Measurements from ENCODE around the gene PHACTR3.

The PHACTR3 gene

DNA sequence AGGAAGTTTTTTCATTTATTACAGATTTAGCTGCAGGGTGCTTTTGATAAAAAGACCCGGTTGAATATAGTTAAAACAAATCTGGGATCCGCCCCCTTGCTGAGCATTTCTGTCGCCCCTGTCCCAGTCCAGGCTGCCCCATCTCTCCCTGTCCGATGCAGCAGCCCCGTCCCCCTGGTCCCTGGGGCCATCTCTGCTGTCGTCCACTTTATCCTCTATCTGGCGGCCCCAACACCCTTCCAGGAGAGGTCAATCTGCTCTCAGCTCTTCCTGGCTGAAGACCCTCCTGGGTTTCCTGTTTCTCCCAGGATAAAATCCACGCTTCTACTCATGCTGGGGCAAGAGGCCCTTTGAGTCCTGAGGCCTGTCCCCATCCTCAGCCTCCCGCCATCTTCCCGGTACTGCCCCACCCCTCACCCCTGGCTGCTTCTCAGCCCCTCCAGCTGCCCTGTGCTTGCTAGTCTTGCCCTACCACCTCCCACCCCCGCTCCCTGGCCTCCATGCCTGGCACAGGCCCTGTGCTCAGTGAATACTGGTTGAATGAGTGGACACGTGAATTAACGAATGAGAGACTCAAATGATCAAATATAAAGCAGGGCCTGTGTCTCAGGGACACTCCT lies 16.0 kb upstream of the PHACTR3 start:
- no peak for DNase-seq (ENCODE audit: low spot score)

DNA sequence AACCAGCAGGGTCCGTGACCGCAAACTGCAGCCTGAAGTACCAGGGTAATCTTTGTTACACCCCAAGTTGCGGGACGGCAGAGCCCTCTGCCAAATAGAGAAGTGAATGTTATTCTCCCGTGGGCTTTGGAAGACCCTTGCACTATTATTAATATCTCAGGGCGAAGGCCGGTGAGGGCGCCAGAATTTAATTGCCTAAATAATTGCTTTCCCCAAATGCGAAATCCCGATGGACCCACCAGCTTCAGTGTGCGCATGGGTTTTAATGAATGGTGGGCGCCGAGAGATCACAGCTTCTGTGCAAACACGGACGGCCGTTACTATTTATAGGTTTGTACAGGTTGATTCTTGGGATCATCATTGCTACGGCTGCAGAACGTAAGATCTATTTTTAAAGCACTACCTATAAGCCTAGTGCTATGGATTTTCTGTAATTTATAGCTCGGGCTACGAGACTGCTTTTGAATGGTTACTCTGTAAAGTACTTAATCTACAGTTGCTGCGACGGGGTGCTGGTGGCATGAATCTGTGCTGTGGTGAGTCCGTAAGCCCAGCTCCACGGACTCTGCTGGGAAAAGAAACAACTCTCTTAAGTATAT lies 15.2 kb upstream of the PHACTR3 start:
- DNase-seq (ENCODE audit: low spot score) = no peak

DNA sequence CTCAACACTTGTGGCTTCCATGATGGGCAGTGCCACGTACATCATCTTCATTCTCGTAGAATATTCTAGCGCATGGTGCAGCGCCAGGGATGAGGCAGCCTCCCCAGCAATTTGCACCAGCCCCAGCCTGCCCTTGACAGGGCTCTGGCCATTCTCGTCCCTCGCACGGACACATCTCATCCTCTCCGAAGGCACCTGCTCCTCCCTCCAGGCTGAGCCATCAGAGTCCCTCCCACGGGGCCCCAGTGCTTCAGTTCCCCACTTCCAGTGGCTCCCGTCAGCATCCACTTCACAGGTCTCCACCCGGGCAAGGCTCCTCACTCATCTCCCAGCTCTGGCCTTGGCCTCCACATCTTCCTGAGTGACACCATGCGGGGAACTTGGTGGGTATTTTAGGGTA lies 13.3 kb upstream of the PHACTR3 start:
- no peak for DNase-seq (ENCODE audit: low spot score)

DNA sequence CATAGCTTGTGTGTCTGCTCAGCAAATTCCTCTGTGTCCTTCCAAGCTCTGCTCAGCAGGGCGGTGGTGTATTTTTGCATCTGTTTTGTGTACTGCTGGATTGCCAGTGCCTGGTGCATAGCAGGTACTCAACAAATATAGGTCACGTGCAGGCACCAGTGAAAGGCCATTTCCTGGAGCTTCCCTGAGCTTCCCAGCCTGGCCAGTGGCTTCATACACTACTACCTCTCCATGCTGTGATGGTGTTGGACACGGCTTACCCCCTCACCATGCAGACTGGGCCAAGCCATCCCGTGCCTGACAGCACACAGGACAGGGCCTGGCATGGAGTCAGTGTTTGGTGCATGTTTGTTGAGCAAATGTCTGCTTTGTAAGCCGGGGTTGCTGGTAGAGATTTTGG lies 7.7 kb upstream of the PHACTR3 start:
- no peak for DNase-seq (ENCODE audit: low spot score)

DNA sequence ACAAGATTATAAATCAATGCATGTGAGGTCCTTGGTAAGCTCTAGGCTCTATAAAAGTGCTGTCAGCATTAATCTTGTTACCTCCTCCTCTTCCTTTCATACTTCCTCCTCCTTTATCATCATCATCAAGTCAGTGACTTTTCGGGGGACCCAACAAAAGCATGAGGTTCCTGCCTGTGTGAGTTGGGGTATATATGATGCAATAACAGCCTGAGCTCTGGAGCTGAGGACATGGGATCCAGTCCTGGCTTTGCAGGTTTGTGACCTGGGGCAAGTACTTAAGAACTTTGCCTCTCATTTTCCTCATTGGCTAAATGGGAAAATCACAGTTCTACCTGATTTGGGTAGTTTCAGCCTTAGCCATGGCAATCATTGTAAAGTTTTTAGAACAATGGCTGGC lies 7.1 kb upstream of the PHACTR3 start:
- no peak for DNase-seq (ENCODE audit: low spot score)

DNA sequence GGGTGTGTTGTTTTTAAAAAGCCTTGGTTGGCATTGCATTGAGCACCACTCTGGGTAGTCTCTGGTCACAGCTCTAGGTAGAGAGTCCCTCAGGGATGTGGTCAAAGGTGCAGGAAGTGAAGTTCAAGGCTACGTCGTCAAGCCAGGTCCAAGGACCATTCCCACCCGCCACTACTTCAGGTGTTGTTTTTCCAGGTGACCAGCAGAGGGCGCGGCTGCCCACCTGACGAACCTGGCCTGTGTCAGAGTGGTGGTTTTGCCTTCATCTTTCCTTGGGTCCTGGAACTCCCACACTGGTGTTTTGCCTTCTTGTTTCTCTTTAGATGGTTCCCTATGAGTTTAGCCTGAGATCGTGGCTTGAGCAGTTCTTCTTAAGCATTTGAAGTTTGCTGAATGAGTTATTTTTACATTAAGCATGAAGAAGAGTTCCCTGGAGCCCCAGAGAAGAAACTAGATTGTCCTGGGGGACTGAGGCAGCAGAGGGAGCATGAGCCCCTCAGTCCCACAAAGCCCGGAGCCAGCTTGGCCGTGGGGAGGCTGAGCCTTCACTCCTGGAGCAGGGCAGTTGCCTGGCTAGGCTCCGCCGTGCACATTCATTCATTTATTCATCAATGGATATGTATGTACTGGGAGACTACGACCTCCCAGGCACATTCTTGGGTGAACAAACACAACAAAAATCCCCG lies 5.6 kb upstream of the PHACTR3 start:
- DNase-seq (ENCODE audit: low spot score) = peak; percentile 78

DNA sequence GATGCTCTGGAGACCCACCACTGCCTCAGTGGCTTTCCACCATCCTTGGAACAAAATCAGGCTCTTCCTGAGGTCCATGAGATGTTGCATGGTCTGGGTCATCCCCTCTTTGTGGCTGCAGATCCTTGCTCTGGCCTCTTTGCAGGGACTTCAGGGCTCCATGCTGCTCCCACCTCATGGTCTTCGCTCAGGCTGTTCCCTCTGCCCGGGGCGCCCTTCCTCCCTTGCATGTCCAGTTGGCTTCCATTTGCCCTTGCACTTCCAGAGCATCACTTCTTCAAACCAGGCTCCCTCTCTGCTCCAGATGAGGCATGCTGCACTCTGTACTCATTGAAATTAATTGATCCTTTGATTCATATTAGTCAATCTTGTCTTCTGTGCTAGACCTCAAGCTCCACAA lies 4.4 kb upstream of the PHACTR3 start:
- no peak for DNase-seq (ENCODE audit: low spot score)

DNA sequence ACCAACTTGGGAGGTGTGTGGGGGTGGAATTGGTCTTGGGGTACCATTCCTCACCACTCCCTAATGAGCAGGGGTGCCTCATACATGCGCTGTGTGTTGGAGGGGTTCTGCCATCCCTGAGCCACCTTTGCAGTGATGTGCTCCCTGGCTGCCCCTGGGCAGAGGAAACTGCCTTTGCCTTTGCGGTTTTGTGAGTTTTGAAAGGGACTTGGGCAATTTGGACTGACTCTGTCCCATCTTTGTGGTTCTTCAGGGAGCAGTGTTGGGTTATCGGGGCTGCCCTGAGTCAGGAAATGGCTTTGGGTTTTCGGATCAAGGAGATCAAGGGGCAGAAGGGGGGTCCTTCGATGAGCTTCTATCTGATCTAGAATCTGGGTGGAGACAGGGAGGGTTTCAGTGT lies 3.9 kb upstream of the PHACTR3 start:
- DNase-seq (ENCODE audit: low spot score) = no peak

DNA sequence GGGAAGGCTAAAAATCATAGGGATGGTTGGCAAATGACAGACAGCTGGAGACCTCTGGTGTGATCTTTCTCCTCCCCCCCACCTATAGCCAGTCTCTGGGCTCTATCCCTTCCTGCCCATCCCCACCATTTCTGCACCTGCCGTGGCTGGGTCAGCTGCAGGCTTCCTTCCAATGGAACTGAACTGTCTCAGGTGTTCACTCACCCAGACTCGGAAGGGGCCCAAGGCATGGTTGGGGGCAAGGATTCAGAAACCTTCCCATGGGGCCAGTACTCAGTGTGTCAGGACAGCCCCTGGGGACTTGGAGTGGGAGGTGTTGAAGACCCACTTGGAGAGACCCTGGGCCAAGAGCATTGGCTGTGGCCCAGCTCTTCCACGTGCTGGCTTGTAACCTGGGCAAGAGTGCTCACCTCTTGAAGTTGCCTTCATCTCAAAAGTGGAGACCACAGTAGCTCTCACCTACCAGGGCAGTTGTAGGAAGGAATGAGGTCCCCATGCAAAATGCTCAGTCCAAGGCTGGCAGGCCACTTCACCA lies 1.7 kb upstream of the PHACTR3 start:
- DNase-seq (ENCODE audit: low spot score) = no peak

DNA sequence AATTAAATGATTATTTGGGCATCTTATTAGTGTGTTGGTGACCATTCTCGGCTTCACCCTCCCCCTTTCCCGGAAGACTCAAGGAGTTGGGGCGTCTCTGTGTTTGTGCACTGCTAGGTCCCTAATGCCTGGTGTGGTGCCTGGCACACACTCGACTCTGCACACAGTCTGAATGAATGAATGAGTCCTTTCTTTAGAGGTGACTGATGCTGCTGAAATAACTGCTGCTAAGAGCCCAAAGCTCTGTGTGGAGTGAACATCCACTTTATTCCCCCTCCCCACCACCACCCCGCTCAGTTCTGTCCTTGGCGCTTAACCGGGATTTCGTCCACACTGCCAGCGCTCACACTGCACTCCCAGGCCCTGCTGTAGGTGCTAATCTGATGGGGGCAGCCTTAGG lies 1.2 kb upstream of the PHACTR3 start:
- DNase-seq (ENCODE audit: low spot score) = no peak

DNA sequence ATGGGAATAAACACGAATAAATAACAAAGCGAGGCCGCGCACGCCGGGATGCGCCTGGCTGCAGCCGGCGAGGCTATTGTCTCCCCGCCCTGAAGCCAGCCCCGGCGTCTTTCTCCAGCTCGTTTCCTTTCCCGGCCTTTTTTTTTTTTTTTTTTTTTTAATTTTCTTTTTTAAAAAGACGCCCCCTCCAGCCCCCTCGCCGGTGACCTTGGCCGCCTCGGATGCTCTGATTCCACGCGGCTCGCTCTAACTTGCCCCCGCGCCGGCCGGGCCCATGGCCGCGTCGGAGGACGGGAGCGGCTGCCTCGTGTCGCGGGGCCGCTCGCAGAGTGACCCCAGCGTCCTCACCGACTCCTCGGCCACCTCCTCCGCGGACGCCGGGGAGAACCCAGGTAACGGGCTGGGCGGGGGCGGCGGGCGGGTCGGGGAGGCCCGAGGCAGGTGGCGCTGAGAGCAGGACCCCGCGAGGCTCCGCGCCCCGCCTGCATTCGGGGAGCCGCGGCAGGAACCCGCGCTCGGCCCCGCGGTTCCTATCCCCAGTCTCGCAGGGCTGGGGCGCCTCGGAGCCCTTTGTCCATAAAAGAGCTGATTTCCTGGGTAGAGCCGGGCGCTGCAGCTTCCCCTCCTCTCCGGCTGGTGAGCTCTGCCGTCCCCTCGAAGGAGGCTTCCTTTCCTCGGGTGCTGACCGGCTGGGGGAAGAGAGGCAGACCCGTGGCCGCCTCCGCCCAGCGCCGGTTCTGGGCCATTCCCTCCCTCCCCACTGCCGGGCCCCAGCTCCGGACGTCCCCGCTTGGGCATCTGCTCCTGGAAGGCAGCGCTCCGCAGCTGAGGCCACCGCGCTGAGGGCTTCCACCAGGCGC lies 631 bp downstream of the PHACTR3 start:
- DNase-seq (ENCODE audit: low spot score) = peak; percentile 44

DNA sequence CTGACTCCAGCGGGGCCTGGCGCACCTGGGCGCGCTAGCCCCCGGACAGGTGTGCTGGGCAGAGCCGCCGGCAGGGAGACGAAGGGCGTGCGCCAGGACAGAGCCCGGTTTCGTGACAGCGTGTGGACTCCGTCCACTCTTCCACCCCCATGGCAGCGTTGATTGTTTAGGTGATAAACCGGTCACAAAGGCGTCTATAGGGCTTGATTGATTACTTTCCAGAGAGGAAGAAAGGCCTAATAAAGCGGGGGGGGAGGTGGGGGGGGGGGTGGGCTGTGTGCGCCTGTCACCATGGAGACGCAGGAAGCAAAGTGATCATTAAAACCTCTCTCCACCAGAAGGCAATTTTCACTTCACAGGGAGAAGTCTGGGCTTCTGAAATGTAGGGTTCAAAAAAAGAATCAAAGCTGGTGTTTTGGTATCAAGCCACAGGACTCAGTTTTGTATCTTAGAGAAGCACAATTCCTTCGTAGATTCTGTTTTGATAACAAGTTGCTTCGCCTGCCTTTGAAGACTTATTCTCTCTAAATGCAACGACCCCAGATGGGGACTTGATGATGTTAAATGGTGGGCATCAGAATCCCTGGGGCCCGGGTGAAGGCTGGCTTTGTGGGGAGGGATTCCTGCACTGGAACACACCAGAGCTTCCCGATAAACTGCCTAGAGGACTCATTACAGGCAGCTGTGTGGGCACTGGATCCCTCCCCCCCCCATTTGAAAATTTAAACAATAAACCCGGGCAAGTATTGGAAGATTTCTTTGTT lies 1.4 kb downstream of the PHACTR3 start:
- no peak for DNase-seq (ENCODE audit: low spot score)

DNA sequence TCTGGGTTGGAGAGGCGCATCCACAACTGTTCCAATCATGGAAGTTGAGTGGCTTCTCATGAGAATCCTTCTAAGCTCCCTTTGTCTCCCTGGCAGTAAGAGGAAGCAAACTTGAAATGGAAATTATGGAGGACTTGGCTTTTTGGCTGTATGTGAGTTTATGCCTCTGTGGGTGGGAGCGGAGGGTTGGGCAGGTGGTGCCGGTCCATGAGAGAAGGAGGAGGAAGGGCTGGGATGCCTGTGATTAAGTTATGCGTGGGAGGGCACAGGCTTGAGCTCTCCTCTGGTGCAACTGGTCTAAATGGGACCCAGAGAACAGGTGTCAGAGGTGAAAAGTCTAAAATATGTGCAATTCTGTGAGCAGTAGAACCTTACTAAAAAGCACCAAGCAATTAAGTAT lies 2.2 kb downstream of the PHACTR3 start:
- no peak for DNase-seq (ENCODE audit: low spot score)

DNA sequence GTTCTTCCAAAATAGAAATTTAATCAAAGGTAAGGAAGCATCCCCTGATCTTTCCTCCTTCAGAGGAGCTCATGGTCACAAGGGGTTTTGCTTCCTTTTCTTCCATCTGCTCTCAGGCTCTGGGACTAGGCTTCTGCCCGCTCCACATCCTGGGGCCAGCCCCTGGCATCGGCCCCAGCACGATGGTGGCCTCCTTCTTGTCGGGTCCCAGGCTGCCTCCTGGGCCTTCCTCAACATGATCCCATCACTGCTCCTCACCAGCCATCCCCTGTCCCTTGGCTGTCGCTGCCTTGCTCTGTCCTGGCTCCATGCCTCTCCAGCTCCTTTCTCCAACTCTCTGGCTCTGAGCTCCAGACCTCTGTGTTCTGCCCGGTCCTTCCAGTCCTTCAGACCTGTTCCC lies 4.1 kb downstream of the PHACTR3 start:
- no peak for DNase-seq (ENCODE audit: low spot score)

DNA sequence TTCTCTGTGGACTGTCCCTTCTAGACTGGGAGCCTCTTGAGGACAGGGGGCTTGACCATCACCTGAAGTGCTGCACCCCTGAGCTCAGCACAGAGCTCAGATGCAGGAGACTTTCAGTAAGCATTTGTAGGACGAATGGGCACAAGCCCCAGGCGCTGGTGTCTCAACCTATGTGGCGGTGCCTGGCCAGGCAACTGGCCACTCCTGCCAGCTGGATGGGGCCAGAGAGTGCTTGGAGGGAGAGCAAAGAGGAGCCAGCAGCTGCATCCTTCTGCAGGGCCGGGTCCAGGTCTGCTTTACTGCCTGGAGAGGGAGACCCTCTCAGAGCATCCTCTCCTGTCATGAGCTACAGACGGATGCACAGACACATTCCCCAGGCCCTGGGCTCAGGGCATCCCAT lies 4.5 kb downstream of the PHACTR3 start:
- DNase-seq (ENCODE audit: low spot score) = no peak

DNA sequence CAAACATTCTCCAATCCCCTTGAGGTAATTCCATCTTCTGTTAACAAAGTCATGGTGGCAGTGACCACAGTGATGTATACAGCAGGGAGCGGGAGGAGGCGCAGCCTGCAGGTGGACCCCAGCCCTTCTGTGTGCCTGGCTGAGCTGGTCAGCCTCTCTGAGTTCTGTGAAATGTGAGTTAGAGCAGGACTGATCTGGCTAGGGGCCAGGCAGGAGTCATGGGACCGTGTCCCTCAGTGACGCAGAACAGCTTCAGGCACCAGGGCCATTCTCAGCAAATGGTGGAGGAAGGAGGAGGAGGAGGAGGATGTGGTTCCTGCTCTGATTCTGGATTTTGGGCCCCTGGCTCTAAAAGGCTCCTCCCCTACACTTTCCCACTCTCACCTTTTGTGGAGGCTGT lies 6.9 kb downstream of the PHACTR3 start:
- no peak for DNase-seq (ENCODE audit: low spot score)

DNA sequence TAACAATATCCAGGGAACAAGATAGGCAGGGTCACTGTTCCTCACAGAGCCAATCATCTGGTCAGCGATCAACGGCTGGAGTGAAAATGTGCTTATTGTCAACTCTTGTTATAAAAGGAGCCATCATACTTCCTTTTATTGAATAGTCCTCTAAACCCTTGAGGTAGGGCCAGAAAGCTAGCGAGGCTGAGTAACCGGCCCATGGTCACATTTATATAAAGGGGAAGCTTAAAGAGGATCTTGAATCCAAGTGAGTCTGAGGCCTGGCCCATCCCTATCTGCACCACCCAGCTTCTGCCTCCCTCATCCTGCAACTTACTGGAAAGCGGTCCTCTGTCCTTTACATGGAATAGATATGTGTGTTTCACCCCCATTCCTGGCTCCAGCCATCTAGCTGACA lies 9.5 kb downstream of the PHACTR3 start:
- DNase-seq (ENCODE audit: low spot score) = no peak

DNA sequence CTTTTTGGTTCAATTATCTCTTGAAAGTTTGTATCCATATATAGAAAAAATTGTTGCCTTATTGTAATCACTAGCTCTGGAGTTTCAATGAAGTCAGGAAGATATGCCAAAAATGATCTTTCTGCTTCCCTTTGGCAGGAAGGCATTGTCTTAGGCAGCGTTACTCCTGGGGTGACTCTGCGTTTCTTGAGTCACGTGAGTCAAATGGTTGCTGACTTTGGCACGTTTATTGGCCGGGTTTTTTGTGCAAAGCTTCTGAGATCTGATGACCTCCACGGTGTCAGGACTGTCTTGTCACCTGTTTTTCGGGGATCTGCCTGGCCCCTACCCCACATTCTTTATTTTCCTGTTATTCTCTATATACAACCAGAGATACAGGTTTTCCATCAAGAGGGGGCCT lies 10.4 kb downstream of the PHACTR3 start:
- no peak for DNase-seq (ENCODE audit: low spot score)

DNA sequence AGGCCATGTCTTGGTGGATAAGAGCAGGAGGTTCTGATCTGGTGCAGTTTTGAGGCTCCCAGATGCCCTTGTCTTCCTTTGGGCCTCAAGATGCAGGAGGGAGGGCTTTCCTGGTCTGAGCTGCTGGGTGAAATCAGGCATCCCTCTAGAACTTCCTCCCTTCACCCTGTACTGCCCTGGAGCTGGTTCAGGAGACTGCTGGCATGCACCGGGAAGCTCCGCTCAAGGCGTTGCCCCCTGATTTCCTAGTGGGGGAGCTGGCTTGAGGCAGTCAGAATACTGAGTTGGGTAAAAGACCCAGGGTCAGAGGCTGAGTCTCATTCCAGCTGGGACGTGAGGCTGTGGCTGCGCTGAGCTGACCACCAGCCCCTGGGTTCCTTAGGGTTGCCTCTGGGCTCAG lies 12.0 kb downstream of the PHACTR3 start:
- no peak for DNase-seq (ENCODE audit: low spot score)

DNA sequence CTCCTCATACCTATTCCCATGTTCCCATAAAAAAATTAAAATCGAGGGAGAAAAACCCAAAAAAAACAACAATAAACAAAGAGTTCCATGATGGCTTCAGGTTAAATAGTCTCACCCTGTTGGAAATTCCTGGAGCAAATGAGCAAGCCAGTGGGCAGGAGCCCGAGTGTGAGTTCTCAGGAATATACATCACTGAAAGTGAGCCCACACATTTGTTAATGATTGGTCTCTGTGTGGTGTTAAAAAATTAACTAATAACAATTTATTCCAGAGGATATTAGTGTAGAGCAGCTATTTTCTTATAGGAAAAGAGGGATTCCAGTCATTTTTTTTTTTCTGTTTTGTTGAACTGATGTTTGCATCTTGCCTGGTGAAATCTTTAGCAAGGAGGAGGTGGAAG lies 12.9 kb downstream of the PHACTR3 start:
- no peak for DNase-seq (ENCODE audit: low spot score)

DNA sequence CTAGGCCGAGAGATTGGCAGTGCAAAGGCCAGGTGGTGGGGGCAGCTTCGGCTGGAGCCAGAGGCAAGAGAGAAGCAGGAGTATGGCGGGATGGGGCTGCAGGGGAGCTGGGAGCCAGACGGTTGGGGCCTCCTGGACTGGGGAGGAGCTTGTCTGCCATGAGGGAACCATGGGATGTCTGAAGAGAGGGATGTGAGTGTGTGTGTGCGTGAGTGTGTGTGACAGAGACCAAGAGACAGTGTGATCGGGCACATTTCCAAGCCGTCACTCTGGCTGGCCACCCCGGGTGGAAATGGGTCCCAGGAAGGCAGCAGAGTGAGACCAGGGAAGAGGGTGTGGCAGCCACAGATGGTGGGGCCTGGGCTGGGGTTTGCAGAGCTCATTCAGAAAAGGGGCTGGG lies 13.8 kb downstream of the PHACTR3 start:
- no peak for DNase-seq (ENCODE audit: low spot score)
